Measurements from ENCODE around the gene TMCC1. TPM values are rescaled to one million over a fixed set of nuclear protein-coding genes. Genes with fewer than 3 reads are reported as not detected.

The TMCC1 gene
- total RNA-seq, 1 donor from 2014 or later = 52.5 TPM

DNA sequence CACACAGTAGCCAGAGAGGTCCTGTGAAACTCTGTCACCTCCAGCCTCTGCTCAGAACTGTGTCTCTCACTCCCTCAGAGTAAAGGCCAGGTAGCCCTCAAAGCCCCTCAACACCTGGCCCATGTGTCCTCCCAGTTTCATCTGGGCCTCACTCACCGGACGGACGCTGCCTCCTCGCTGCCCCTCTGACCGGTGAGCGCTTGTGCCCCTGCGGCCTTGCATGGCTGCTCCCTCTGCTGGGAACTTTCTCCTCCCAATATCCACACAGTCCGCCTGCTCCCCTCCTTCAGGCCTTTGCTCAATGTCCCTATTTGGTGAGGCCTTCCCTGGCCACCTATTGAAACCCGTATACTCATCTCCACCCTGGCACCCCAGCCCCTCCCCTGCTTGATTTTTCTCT, 44.2 kb upstream of the TMCC1 start:
- TF ChIP-seq, protein P1, sequence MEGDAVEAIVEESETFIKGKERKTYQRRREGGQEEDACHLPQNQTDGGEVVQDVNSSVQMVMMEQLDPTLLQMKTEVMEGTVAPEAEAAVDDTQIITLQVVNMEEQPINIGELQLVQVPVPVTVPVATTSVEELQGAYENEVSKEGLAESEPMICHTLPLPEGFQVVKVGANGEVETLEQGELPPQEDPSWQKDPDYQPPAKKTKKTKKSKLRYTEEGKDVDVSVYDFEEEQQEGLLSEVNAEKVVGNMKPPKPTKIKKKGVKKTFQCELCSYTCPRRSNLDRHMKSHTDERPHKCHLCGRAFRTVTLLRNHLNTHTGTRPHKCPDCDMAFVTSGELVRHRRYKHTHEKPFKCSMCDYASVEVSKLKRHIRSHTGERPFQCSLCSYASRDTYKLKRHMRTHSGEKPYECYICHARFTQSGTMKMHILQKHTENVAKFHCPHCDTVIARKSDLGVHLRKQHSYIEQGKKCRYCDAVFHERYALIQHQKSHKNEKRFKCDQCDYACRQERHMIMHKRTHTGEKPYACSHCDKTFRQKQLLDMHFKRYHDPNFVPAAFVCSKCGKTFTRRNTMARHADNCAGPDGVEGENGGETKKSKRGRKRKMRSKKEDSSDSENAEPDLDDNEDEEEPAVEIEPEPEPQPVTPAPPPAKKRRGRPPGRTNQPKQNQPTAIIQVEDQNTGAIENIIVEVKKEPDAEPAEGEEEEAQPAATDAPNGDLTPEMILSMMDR (IDR thresholded peaks at IDR 0.05; ENCODE audit: unreplicated experiment) = no peak
- no peak overlapping the region for H3K4me3 Mint-ChIP-seq (ENCODE audit: low read depth)
- H3K4me1 Mint-ChIP-seq (ENCODE audit: low read depth) = peaks cover 2% of the 10 kb centered on the region
- no peaks in the 10 kb centered on the region for H3K36me3 Mint-ChIP-seq (ENCODE audit: insufficient read depth)
- peaks cover 16% of the 10 kb centered on the region for H3K27me3 Mint-ChIP-seq
- H3K27ac Mint-ChIP-seq = no peak overlapping the region
- no peaks in the 10 kb centered on the region for H3K9me3 Mint-ChIP-seq (ENCODE audit: low read depth)
- no peak for DNase-seq (ENCODE audit: low spot score, unreplicated experiment)

DNA sequence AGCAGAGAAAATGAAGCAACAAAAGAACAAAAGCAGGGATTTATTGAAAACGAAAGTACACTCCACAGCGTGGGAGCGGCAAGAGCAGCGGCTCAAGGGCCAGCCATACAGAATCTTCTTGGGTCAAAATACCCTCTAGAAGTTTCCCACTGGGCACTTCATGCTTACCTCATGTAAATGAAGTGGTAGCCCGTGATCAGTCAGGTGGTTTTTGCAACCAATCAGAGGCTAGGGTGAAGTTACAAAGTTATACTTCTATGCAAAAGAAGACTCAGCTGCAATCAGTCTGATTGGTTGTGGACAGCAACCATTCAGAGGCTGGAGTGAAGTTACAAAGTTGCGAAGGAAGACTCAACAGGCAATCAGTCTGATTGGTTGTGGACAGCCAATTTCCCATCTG, 43.2 kb upstream of the TMCC1 start:
- Mint-ChIP-seq H3K9me3 (ENCODE audit: low read depth) (no peaks in the 10 kb centered on the region), H3K27me3 (peaks cover 13% of the 10 kb centered on the region), H3K36me3 (ENCODE audit: insufficient read depth) (no peaks in the 10 kb centered on the region), H3K4me1 (ENCODE audit: low read depth) (no peaks in the 10 kb centered on the region), H3K27ac (no peak overlapping the region), H3K4me3 (ENCODE audit: low read depth) (no peak overlapping the region)
- no peak for DNase-seq (ENCODE audit: low spot score, unreplicated experiment)
- TF ChIP-seq, protein P1 (IDR thresholded peaks at IDR 0.05; ENCODE audit: unreplicated experiment) = no peak

DNA sequence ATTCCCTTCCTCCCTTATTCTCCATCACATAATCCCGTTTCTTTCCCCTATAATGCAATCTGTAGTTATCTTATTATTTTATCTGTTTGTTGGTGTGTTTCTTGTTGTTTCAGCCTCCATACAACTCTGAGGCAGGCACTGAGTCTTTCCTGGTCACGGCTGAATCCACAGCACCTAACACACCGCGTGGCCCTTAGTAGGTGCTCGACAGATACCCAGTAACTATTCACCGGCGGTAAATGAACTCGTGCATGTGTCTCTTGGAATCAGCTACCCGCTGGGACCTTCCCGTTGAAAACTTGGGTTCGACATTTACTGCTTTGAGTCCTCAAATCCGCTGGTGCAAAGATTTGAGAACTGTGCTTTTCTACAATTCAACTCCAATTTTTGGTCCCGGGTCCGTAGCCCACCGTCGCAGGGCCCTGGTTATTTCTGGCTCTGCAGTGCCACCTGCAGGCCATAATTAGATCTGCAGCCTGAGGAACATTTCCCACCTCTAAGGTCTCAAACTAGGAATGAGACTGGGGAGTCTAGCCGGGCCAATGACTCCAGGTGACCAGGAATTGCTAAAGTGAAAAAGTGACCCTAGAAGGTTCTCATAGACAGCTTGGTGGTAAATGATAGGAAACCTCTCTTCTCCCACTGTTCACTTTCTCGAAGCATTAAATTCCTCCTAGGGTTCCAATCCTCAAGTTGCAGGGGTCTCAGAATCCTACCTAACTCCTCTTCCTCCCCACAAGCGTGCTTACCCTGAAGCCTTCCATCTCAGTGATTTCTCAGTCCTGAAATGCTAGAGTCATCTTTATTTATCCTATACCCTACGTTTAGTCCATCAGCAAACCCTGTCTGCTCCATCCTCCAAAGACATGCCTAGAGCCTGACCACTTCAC, 41.0 kb upstream of the TMCC1 start:
- Mint-ChIP-seq H3K9me3 (ENCODE audit: low read depth) (peaks cover 8% of the 10 kb centered on the region), H3K36me3 (ENCODE audit: insufficient read depth) (peaks cover 6% of the 10 kb centered on the region), H3K27me3 (peaks cover 13% of the 10 kb centered on the region), H3K4me3 (ENCODE audit: low read depth) (peak overlapping the region; percentile 17), H3K27ac (no peak overlapping the region), H3K4me1 (ENCODE audit: low read depth) (no peaks in the 10 kb centered on the region)
- DNase-seq (ENCODE audit: low spot score, unreplicated experiment) = peak; percentile 16
- TF ChIP-seq, protein P1 (IDR thresholded peaks at IDR 0.05; ENCODE audit: unreplicated experiment) = peak; percentile 92

DNA sequence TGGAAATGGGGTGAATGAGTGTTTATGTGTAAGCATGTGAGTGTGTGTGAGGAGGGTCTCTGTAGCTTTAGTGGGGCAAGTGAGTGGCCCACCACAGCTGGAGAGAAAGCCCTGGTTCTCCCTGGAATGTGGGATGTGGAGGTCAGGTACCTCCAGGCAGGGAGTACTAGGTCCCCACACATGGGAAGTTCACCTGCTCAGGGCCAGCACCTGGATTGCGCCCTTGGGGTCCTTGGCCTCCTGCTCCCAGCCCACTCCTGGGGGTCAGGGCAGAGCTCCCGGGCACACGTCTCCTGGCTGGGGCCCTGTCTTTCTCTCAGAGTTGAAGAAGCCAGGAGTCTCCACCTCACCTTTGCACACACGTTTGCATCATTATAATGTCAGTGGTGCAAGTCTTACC, 40.0 kb upstream of the TMCC1 start:
- Mint-ChIP-seq H3K27me3 (peaks cover 13% of the 10 kb centered on the region), H3K27ac (no peak overlapping the region), H3K4me3 (ENCODE audit: low read depth) (no peak overlapping the region), H3K36me3 (ENCODE audit: insufficient read depth) (peaks cover 7% of the 10 kb centered on the region), H3K9me3 (ENCODE audit: low read depth) (peaks cover 10% of the 10 kb centered on the region), H3K4me1 (ENCODE audit: low read depth) (no peaks in the 10 kb centered on the region)
- TF ChIP-seq, protein P1 (IDR thresholded peaks at IDR 0.05; ENCODE audit: unreplicated experiment) = no peak
- no peak for DNase-seq (ENCODE audit: low spot score, unreplicated experiment)

DNA sequence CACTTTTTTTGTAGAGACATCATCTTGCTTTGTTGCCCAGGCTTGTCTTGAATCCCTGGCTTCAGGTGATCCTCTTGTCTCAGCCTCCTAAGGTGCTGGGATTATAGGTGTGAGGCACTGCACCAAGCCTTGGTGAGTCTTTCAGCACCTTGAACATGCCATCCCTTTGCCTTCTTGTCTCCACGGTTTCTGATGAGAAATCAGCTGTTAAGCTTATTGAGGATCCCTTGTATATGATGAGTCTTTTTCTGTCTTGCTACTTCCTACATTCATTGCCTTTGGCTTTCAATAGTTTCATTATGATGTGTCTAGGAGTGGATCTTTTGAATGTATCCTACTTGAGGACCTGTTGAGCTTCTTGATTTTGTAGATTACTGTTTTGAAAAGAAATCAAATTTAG, 35.9 kb upstream of the TMCC1 start:
- TF ChIP-seq, protein P1 (IDR thresholded peaks at IDR 0.05; ENCODE audit: unreplicated experiment) = no peak
- peaks cover 7% of the 10 kb centered on the region for H3K27me3 Mint-ChIP-seq
- no peak overlapping the region for H3K4me3 Mint-ChIP-seq (ENCODE audit: low read depth)
- H3K9me3 Mint-ChIP-seq (ENCODE audit: low read depth) = peaks cover 10% of the 10 kb centered on the region
- H3K27ac Mint-ChIP-seq = no peak overlapping the region
- peaks cover 7% of the 10 kb centered on the region for H3K36me3 Mint-ChIP-seq (ENCODE audit: insufficient read depth)
- H3K4me1 Mint-ChIP-seq (ENCODE audit: low read depth) = no peaks in the 10 kb centered on the region
- DNase-seq (ENCODE audit: low spot score, unreplicated experiment) = no peak

All from progenitor cell of endocrine pancreas (in vitro differentiated cells).